Muscle of leg (tissue), 11 donors: Measurements from ENCODE around the gene MRPL48. TPM values are rescaled to one million over a fixed set of nuclear protein-coding genes. Genes with fewer than 3 reads are reported as not detected.

Experiments used
- DNase-seq: peaks from one replicate; pipeline ENCODE4 v3.0.0; 2013
- H3K27ac ChIP-seq: one replicate; pipeline ENCODE4 v1.5.1; 2013; ENCODE audit warnings: mild to moderate bottlenecking, low read length, control low read depth
- H3K27me3 ChIP-seq: one replicate; pipeline ENCODE4 v1.6.1; 2013; ENCODE audit warnings: low read length; ENCODE audit not compliant: control insufficient read depth, insufficient read depth
- H3K36me3 ChIP-seq: one replicate; pipeline ENCODE4 v1.6.1; 2013; ENCODE audit warnings: low read length; ENCODE audit not compliant: control insufficient read depth, insufficient read depth
- H3K4me1 ChIP-seq: one replicate; pipeline ENCODE4 v1.6.1; 2013; ENCODE audit warnings: low read length; ENCODE audit not compliant: control insufficient read depth, insufficient read depth
- H3K4me3 ChIP-seq: one replicate; pipeline ENCODE4 v1.5.1; 2013; ENCODE audit warnings: low read length, control low read depth
- H3K9me3 ChIP-seq: replicated peaks from 2 replicates; pipeline ENCODE4 v1.6.1; 2013; ENCODE audit warnings: low read depth, low read length; ENCODE audit not compliant: control insufficient read depth
- WGBS: methylation state at CpG from one replicate; pipeline ENCODE4 v1.1.5; 2013; ENCODE audit warnings: missing lambda C conversion rate; ENCODE audit not compliant: insufficient coverage; 5-methylcytosine and 5-hydroxymethylcytosine counted together
- polyA plus RNA-seq, 8 donors: library from polyadenylated mRNA; unstranded; fragments of 120-200 nt; gene quantifications; one replicate each; pipeline versions ENCODE4 v1.2.1 to v1.2.3, GENCODE V29; 2013; ENCODE audit warnings: inconsistent platforms in 1 of 8, low replicate concordance in 1 of 8; ENCODE audit not compliant: insufficient read length in 8 of 8, insufficient read depth in 1 of 8
- total RNA-seq: library from RNA; stranded (reverse); fragments of 120-200 nt; gene quantifications from one replicate; pipeline ENCODE4 v1.2.4, GENCODE V29; 2013

MRPL48 gene
- total and polyA plus RNA-seq, 9 donors: 31.8 to 48.8 (median 38.7) TPM

- Histone ChIP-seq H3K27me3 (no peaks in the 10 kb centered on the region), H3K4me3 (no peak overlapping the region), H3K27ac (no peak overlapping the region), H3K4me1 (no peaks in the 10 kb centered on the region), H3K9me3 (no peaks in the 10 kb centered on the region), H3K36me3 (peaks cover 56% of the 10 kb centered on the region)
- DNase-seq: no peak
Measured at GRCh38 chr11:73913472-73913871, 125.8 kb downstream of the MRPL48 start.

- Histone ChIP-seq H3K4me3 (no peak overlapping the region), H3K4me1 (no peaks in the 10 kb centered on the region), H3K36me3 (peaks cover 61% of the 10 kb centered on the region), H3K9me3 (no peaks in the 10 kb centered on the region), H3K27me3 (no peaks in the 10 kb centered on the region), H3K27ac (no peak overlapping the region)
- no peak for DNase-seq
- WGBS: 71% methylated on average over 2 of the region's 4 CpGs
Measured at GRCh38 chr11:73914284-73914683, 126.6 kb downstream of the MRPL48 start.

Other genes with a start within 250 kb of the MRPL48 start
- 18.9 TPM for gene FAM168A, start 189.8 kb upstream of the MRPL48 start, total RNA-seq
- 10 to 100 TPM; 17.6 to 35.4 (median 25.9) TPM for gene FAM168A, start 189.8 kb upstream of the MRPL48 start, polyA plus RNA-seq
- gene PLEKHB1, start 141.3 kb upstream of the MRPL48 start, total RNA-seq: 1.0 TPM
- 1 to 10 TPM in 7 of 8 donors, under 1 TPM in 1; 0.95 to 3.6 (median 1.7) TPM for gene PLEKHB1, start 141.3 kb upstream of the MRPL48 start, polyA plus RNA-seq
- gene RAB6A, start 26.8 kb upstream of the MRPL48 start, total RNA-seq: 75.3 TPM
- 100 to 1,000 TPM in 3 of 8 donors, 10 to 100 TPM in 5; 69.3 to 112 (median 95.0) TPM for gene RAB6A, start 26.8 kb upstream of the MRPL48 start, polyA plus RNA-seq
- 89.1 TPM for gene COA4, start 89.0 kb downstream of the MRPL48 start, total RNA-seq
- 10 to 100 TPM; 69.6 to 86.4 (median 78.3) TPM for gene COA4, start 89.0 kb downstream of the MRPL48 start, polyA plus RNA-seq
- 23.6 TPM for gene PAAF1, start 89.1 kb downstream of the MRPL48 start, total RNA-seq
- 10 to 100 TPM; 21.5 to 53.4 (median 32.5) TPM for gene PAAF1, start 89.1 kb downstream of the MRPL48 start, polyA plus RNA-seq
- gene DNAJB13, start 163.2 kb downstream of the MRPL48 start, total RNA-seq: 0.18 TPM
- gene DNAJB13, start 163.2 kb downstream of the MRPL48 start, polyA plus RNA-seq: under 1 TPM; 0.18 to 0.80 (median 0.42) TPM
- 18.0 TPM for gene UCP2, start 195.0 kb downstream of the MRPL48 start, total RNA-seq
- 100 to 1,000 TPM; 152 to 212 (median 185) TPM for gene UCP2, start 195.0 kb downstream of the MRPL48 start, polyA plus RNA-seq
- 2.0 TPM for gene UCP3, start 221.2 kb downstream of the MRPL48 start, total RNA-seq
- 1 to 10 TPM; 1.2 to 7.7 (median 3.4) TPM for gene UCP3, start 221.2 kb downstream of the MRPL48 start, polyA plus RNA-seq